Neural cell (in vitro differentiated cells): ENCODE data around the gene LYPD6. TPM values are rescaled to one million over a fixed set of nuclear protein-coding genes. Genes with fewer than 3 reads are reported as not detected.

Experiments
- H2AFZ ChIP-seq: fragments of 200-600, 300-800 bp; sonication (generic), shearing (Covaris generic); 2 replicates; pipeline ENCODE4 v1.6.0; 2014; ENCODE audit warnings: low read depth, mild to moderate bottlenecking, antibody characterized with exemption, low read length, moderate library complexity
- H3F3A ChIP-seq: fragments of 200-600 bp; shearing (Covaris generic); 2 replicates; pipeline ENCODE4 v1.6.1; 2016; ENCODE audit warnings: mild to moderate bottlenecking, moderate library complexity, mixed read lengths, antibody characterized with exemption, low read length; ENCODE audit not compliant: insufficient read depth, poor library complexity, severe bottlenecking
- H3K27ac ChIP-seq: fragments of 200-600, 300-800 bp; sonication (generic), shearing (Covaris generic); 2 replicates; pipeline ENCODE4 v1.5.1; 2014; ENCODE audit warnings: mild to moderate bottlenecking, low read length, moderate library complexity
- H3K27me3 ChIP-seq: fragments of 300-800, 200-600 bp; sonication (generic), shearing (Covaris generic); 2 replicates; pipeline ENCODE4 v1.6.0; 2014; ENCODE audit warnings: mild to moderate bottlenecking, low read depth, low read length, moderate library complexity; ENCODE audit not compliant: insufficient read depth
- H3K36me3 ChIP-seq: fragments of 300-800, 200-600 bp; sonication (generic), shearing (Covaris generic); 2 replicates; pipeline ENCODE4 v1.5.1; 2014; ENCODE audit warnings: mild to moderate bottlenecking, antibody characterized with exemption, low read length, moderate library complexity; ENCODE audit not compliant: insufficient read depth
- H3K4me2 ChIP-seq: fragments of 300-800, 200-600 bp; sonication (generic), shearing (Covaris generic); 2 replicates; pipeline ENCODE4 v1.6.0; 2014; ENCODE audit warnings: mild to moderate bottlenecking, low read length
- H3K4me3 ChIP-seq: fragments of 300-800, 200-600 bp; sonication (generic), shearing (Covaris generic); 2 replicates; pipeline ENCODE4 v1.5.1; 2014; ENCODE audit warnings: mild to moderate bottlenecking, low read length, moderate library complexity
- H3K79me2 ChIP-seq: fragments of 200-600 bp; shearing (Covaris generic); replicated peaks from 2 replicates; pipeline ENCODE4 v1.6.0; 2014; ENCODE audit warnings: mild to moderate bottlenecking, low read length, moderate library complexity; ENCODE audit not compliant: insufficient read depth
- H3K9ac ChIP-seq: fragments of 300-800, 200-600 bp; sonication (generic), shearing (Covaris generic); 2 replicates; pipeline ENCODE4 v1.6.1; 2016; ENCODE audit warnings: mild to moderate bottlenecking, low read length, mixed read lengths
- H3K9me2 ChIP-seq: fragments of 200-600 bp; shearing (Covaris generic); 2 replicates; pipeline ENCODE4 v1.6.1; 2016; ENCODE audit warnings: mild to moderate bottlenecking, low read length, mixed read lengths; ENCODE audit not compliant: insufficient read depth
- H3K9me3 ChIP-seq: fragments of 200-600, 300-800 bp; sonication (generic), shearing (Covaris generic); 2 replicates; pipeline ENCODE4 v1.6.1; 2016; ENCODE audit warnings: mild to moderate bottlenecking, mixed run types, low read length, moderate library complexity, mixed read lengths
- H4K20me1 ChIP-seq: fragments of 200-600 bp; shearing (Covaris generic); 2 replicates; pipeline ENCODE4 v1.6.1; 2016; ENCODE audit warnings: mild to moderate bottlenecking, mixed run types; ENCODE audit not compliant: insufficient read depth
- CTCF ChIP-seq: fragments of 450-650 bp; IDR thresholded peaks from 2 replicates; pipeline ENCODE4 v1.5.1; 2014; ENCODE audit warnings: antibody characterized with exemption, mild to moderate bottlenecking, moderate library complexity; ENCODE audit not compliant: poor library complexity, severe bottlenecking
- EP300 ChIP-seq: fragments of 450-650 bp; conservative IDR thresholded peaks from 2 replicates; pipeline ENCODE4 v1.6.1; 2014; ENCODE audit warnings: antibody characterized with exemption, mild to moderate bottlenecking, moderate library complexity; ENCODE audit not compliant: poor library complexity, severe bottlenecking
- EZH2 ChIP-seq: fragments of 200-600, 300-800 bp; shearing (Covaris generic), sonication (generic); IDR thresholded peaks from 2 replicates; pipeline ENCODE4 v1.6.1; 2014; ENCODE audit warnings: antibody characterized with exemption, low read length, borderline replicate concordance, mild to moderate bottlenecking; ENCODE audit not compliant: insufficient read depth, poor library complexity, severe bottlenecking
- POLR2AphosphoS5 ChIP-seq: IDR thresholded peaks from 2 replicates; pipeline ENCODE4 v1.6.1; 2012
- RAD21 ChIP-seq: fragments of 450-650 bp; conservative IDR thresholded peaks from 2 replicates; pipeline ENCODE4 v1.6.1; 2014; ENCODE audit warnings: antibody characterized with exemption, mild to moderate bottlenecking, moderate library complexity
- REST ChIP-seq: IDR thresholded peaks from 2 replicates; pipeline ENCODE4 v1.6.1; 2012; ENCODE audit warnings: borderline replicate concordance
- polyA plus RNA-seq: library from polyadenylated mRNA; depleted of rRNA; stranded (reverse); fragments of >200 nt; gene quantifications from 2 replicates; pipeline ENCODE4 v1.2.3, GENCODE V29; 2014

Gene LYPD6
- polyA plus RNA-seq, 1 donor from 2014 or later: 2.3 TPM

- H3K36me3 ChIP-seq: no peaks in the 10 kb centered on the region
- H3K9me2 ChIP-seq: no peaks in the 10 kb centered on the region
- H3F3A ChIP-seq: no peaks in the 10 kb centered on the region
- peak overlapping the region; percentile 23 for H2AFZ ChIP-seq
- no peaks in the 10 kb centered on the region for H4K20me1 ChIP-seq
- H3K27me3 ChIP-seq: no peaks in the 10 kb centered on the region
- no peak overlapping the region for H3K27ac ChIP-seq
- no peaks in the 10 kb centered on the region for H3K9me3 ChIP-seq
- TF ChIP-seq REST (no peak), CTCF (no peak), EP300 (no peak)
- no peaks in the 10 kb centered on the region for H3K79me2 ChIP-seq
- H3K9ac ChIP-seq: peak overlapping the region; percentile 59
- H3K4me2 ChIP-seq: peak overlapping the region; percentile 83
- peak overlapping the region; percentile 85 for H3K4me3 ChIP-seq
Measured at GRCh38 chr2:149331023-149331400, 625 bp downstream of the LYPD6 start.

- H3K36me3 ChIP-seq: no peaks in the 10 kb centered on the region
- no peak overlapping the region for H3K4me3 ChIP-seq
- no peaks in the 10 kb centered on the region for H3K27me3 ChIP-seq
- no peaks in the 10 kb centered on the region for H4K20me1 ChIP-seq
- TF ChIP-seq CTCF (no peak), POLR2AphosphoS5 (no peak), RAD21 (no peak), EZH2 (no peak), REST (no peak)
- H3K9me3 ChIP-seq: no peaks in the 10 kb centered on the region
- no peaks in the 10 kb centered on the region for H3F3A ChIP-seq
- no peak overlapping the region for H3K9ac ChIP-seq
- no peaks in the 10 kb centered on the region for H3K9me2 ChIP-seq
- no peak overlapping the region for H2AFZ ChIP-seq
- no peaks in the 10 kb centered on the region for H3K79me2 ChIP-seq
- H3K27ac ChIP-seq: no peak overlapping the region
- no peak overlapping the region for H3K4me2 ChIP-seq
Measured at GRCh38 chr2:149332364-149332763, 2.0 kb downstream of the LYPD6 start.
